Urinary bladder (tissue), 4 donors: Measurements from ENCODE around the gene AMDHD2. TPM values are rescaled to one million over a fixed set of nuclear protein-coding genes. Genes with fewer than 3 reads are reported as not detected.
"Not testable (repeated sequence)": the region's sequence is repeated elsewhere in the genome, so short reads cannot be mapped to it uniquely, and the experiment has no call there.

ENCODE experiments used
- DNase-seq: peaks from one replicate; pipeline ENCODE4 v3.0.0-alpha.2; 2015; ENCODE audit errors: extremely low spot score
- H3K27ac ChIP-seq: one replicate; pipeline ENCODE4 v1.5.1; 2013; ENCODE audit warnings: low read depth, mild to moderate bottlenecking, moderate library complexity
- H3K36me3 ChIP-seq: one replicate; pipeline ENCODE4 v1.6.1; 2013; ENCODE audit warnings: mild to moderate bottlenecking, moderate library complexity; ENCODE audit not compliant: insufficient read depth
- H3K4me1 ChIP-seq: one replicate; pipeline ENCODE4 v1.6.1; 2013; ENCODE audit warnings: mild to moderate bottlenecking, moderate library complexity; ENCODE audit not compliant: insufficient read depth
- H3K4me3 ChIP-seq: one replicate; pipeline ENCODE4 v1.5.1; 2013; ENCODE audit warnings: low read depth, low read length
- WGBS: extraction: QIAGEN DNeasy Blood & Tissue Kit; methylation state at CpG from one replicate; pipeline ENCODE4 v1.1.7; 2013; 5-methylcytosine and 5-hydroxymethylcytosine counted together
- polyA plus RNA-seq: library from polyadenylated mRNA; stranded (reverse); fragments of 200-250 nt; gene quantifications from one replicate; pipeline ENCODE4 v1.2.3, GENCODE V29; 2013
- total RNA-seq: library from RNA; depleted of rRNA; stranded (reverse); fragments of >200 nt; gene quantifications from one replicate; pipeline ENCODE4 v1.2.3, GENCODE V29; 2014
- donor health status: healthy with polysubstance abuse.
- donor health status: healthy.

Gene AMDHD2
- total and polyA plus RNA-seq, 2 donors: 16.4 to 40.2 TPM

DNA sequence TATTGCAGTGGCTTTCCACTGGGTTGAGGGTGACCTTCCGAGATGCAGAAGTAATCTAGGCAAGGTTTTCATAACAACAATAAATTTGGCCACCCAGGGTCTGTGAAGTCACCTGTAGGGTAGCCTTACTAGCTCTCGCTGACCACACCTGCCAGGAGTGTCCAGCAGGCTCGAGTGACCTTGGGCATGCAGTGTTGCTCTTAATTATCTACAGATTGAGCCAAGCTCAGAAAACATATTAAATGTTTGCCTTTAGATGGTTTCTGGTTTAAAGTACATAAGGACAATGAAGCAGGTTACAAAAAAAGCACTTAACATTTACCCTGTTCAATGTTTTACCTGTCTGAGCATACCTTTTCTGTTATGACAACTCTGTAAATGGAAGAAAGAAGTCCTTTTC is 43.4 kb upstream of the AMDHD2 start:
- no peak overlapping the region for H3K27ac ChIP-seq
- no peak for DNase-seq
- no peaks in the 10 kb centered on the region for H3K4me1 ChIP-seq
- no peaks in the 10 kb centered on the region for H3K36me3 ChIP-seq
- 86% methylated on average over 3 of the region's 3 CpGs for whole genome bisulfite sequencing
- H3K4me3 ChIP-seq: no peak overlapping the region

DNA sequence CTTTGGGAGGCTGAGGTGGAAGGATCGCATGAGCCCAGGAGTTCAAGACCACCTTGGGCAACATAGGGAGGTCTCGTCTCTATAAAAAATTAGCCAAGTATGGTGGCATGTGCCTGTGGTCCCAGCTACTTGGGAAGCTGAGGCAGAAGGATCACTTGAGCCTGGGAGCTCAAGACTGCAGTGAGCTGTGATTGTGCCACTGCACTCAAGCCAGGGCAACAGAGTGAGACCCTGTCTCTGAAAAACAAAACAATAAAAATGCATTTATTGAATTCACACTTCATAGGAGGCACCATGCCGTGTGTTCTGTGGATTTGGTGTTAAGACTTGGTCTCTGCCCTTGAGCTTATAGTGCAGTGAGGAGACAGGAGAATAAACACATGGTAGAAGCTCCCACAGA is 42.8 kb upstream of the AMDHD2 start:
- no peak for DNase-seq
- no peaks in the 10 kb centered on the region for H3K4me1 ChIP-seq
- whole genome bisulfite sequencing: 94% methylated on average over 3 of the region's 3 CpGs
- H3K4me3 ChIP-seq: no peak overlapping the region
- no peak overlapping the region for H3K27ac ChIP-seq
- H3K36me3 ChIP-seq: no peaks in the 10 kb centered on the region

DNA sequence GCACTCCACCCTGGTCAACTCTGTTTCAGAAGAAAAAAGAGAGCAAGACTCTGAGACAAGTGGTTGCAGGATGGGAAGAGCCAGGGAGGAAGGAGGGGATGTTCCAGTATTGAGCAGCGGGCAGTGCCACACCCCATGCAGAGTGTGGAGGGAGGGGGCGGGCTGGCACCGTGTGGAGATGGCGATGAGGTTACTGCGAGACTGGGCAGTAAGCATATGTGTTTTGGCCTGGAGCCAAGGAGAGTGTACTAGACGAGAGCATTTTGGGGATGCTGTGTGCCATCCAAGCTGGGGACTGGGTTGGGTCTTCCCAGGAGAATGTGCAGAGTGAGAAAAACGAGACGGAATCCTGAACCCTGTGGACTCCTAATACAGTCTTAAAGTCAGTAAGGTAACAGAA is 41.9 kb upstream of the AMDHD2 start:
- H3K27ac ChIP-seq: no peak overlapping the region
- no peak for DNase-seq
- WGBS: 73% methylated on average over 8 of the region's 8 CpGs

DNA sequence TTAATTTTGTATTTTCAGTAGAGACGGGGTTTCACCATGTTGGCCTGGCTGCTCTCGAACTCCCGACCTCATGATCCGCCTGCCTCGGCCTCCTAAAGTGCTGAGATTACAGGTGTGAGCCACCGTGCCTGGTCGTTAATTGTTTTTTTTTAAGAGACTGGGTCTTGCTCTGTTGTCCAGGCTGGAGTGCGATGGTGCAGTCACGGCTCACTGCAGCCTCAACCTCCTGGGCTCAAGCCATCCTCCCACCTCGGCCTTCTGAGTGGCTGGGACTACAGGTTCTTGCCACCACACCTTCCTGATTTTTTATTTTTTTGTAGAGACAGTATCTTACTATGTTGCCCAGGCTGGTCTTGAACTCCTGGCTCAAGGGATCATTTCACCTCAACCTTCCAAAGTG is 40.2 kb upstream of the AMDHD2 start:
- H3K4me1 ChIP-seq, H3K36me3 ChIP-seq, DNase-seq, H3K27ac ChIP-seq, H3K4me3 ChIP-seq: not testable (repeated sequence)
- WGBS: 93% methylated on average over 10 of the region's 10 CpGs

More for the DNA sequence above, 41.9 kb upstream of the AMDHD2 start:
- Histone ChIP-seq H3K4me1 (no peaks in the 10 kb centered on the region), H3K4me3 (no peak overlapping the region), H3K36me3 (no peaks in the 10 kb centered on the region)

DNA sequence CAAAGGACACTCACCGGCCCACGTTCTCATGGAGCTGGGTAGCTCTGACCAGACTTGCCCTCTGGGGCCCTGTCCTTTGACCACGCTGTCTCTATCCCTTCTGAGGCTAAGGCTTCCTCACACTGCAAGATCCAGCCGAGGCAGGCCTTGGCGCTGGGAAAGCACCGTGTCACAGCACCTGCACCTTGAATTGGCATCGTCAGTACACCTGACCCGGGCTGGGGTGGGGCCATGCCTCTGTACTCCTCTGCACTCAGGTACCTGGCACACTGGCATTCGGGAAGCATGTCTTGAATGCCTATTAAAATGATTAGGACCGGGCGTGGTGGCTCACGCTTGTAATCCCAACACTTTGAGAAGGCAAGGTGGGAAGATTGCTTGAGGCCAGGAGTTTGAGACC is 39.2 kb upstream of the AMDHD2 start:
- Histone ChIP-seq H3K36me3 (no peaks in the 10 kb centered on the region), H3K4me3 (no peak overlapping the region), H3K27ac (no peak overlapping the region), H3K4me1 (no peaks in the 10 kb centered on the region)
- WGBS: 87% methylated on average over 12 of the region's 12 CpGs
- no peak for DNase-seq

DNA sequence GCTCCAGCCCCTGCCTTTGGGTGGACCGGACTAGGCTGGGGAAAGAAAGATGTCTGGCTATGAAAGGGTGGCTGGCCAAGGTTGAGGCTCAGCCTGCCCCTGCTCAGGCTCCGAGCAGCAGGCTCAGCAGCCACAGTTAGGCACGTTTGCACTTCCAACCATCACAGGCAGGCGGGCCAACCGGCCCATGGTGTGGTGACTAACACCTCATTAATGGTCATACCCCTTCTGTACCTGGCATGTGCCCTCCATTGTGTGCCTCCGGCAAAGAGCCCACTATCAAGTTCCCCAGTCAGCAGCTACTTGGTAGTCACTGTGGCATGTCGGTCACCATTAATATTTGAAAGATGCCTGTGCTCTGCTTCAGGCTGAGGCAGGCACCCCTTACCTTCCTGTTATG is 38.5 kb upstream of the AMDHD2 start:
- WGBS: 73% methylated on average over 7 of the region's 7 CpGs
- no peak overlapping the region for H3K4me3 ChIP-seq
- DNase-seq: no peak
- H3K27ac ChIP-seq: no peak overlapping the region
- no peaks in the 10 kb centered on the region for H3K4me1 ChIP-seq
- H3K36me3 ChIP-seq: no peaks in the 10 kb centered on the region

DNA sequence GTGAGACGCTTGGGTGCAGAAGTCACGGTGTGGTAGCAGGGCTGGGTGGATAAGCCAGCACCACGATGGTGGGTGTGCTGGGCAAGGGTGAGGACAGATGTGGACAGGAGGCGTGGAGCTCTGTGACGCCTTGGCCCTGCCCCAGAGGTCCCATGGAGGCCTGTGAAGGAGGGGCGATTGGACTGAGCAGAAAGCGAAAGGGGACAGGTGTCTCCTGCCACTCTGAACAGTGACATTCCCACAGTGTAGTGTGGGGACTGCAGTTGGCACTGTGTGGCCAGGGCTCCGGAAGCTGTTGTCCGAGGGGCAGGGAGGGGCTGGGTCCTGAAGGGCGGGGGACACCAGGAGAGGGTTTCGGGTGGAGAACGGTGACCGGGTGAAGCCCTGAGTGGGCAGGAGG is 37.9 kb upstream of the AMDHD2 start:
- 57% methylated on average over 13 of the region's 13 CpGs for WGBS
- H3K27ac ChIP-seq: no peak overlapping the region
- no peaks in the 10 kb centered on the region for H3K4me1 ChIP-seq
- no peaks in the 10 kb centered on the region for H3K36me3 ChIP-seq
- no peak overlapping the region for H3K4me3 ChIP-seq
- no peak for DNase-seq

DNA sequence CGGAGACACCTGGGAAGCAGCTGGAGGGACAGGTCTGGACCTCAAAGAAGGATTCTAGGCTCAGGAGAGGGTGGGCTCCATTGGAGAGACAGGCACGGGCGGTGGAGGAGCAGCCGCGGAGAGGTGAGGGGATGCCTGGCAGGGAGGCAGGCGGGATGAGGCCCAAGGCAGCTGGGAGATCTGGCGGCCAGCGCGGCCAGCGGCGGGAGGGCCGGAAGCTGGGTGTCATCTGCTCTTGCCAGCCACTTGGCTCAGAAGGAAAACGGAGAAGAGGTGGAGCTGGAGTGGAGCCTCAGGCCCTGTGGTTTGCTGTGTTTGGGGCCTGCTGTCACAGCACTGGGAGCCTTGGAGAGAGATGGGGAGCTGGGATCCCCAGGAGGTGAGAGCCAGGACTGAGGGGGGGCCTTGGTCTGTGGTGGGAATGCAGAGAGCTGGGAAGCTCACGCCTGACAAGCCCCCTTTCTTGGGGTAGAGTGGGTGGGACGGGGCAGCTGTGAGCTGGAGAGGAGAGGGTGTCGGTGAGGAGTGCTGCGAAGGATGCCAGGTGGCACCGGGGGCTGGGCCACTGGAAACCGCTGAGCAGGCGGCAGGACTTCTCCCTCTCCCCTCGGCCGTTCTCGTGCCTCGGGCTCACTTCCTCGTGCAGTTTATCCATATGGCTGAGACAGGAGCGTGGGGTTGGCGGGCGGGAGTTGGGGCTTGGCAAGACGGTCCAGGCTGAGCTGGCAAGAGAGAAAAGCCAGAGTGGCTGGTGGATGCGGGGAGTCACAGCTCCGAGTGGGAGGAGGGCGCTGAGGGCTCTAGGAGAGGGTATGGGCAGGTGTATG is 37.2 kb upstream of the AMDHD2 start:
- 20% methylated on average over 32 of the region's 32 CpGs for WGBS
- DNase-seq: no peak
- H3K4me3 ChIP-seq: no peak overlapping the region
- no peaks in the 10 kb centered on the region for H3K36me3 ChIP-seq
- no peak overlapping the region for H3K27ac ChIP-seq
- H3K4me1 ChIP-seq: no peaks in the 10 kb centered on the region

DNA sequence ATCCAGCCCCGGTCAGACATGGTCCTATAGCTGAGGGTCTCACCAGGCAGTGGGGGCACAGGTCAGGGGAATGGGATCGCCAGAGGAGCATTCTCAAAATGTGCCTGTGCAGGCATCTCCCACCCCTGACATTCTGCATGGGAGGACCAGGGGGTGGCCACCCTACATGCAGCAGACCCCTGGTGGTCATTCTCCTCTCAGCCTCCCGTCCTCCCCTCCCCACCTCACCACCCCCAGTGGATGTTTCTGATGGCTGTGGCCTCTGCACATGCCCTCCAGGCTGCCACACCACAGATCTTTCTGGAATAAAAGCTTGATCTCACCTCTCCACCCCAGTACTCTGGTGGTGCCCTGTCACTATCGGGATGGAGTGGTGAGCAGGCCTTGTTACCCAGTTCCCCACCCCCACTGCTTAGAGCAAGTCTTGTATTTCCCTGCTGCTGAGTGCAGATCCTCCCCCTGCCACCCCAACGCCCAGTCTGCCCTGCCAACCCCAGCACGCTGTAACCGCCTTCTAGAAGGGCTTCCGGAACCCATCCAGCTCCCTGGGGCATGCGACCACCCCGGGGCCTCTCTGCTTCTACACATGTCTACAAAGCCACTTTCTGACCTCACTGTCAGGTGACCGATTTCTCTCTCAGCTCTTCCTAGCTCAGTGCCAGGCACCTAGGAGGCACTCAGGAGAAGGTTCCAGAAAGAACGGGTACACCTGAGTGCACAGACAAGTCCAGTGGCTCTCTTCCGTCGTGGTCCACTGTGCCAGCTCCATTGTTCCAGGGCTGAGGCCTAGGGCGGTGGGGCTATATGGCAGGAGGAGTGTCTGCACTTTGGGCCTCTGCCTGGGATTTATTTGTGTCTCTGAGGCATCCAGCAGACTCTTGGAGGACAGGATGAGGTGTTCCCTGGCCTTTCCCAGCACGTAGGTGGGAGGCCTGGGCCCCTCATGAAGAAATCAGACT is 36.0 kb upstream of the AMDHD2 start:
- DNase-seq: no peak
- Histone ChIP-seq H3K4me1 (no peaks in the 10 kb centered on the region), H3K27ac (no peak overlapping the region), H3K36me3 (no peaks in the 10 kb centered on the region), H3K4me3 (no peak overlapping the region)
- 87% methylated on average over 16 of the region's 16 CpGs for WGBS

DNA sequence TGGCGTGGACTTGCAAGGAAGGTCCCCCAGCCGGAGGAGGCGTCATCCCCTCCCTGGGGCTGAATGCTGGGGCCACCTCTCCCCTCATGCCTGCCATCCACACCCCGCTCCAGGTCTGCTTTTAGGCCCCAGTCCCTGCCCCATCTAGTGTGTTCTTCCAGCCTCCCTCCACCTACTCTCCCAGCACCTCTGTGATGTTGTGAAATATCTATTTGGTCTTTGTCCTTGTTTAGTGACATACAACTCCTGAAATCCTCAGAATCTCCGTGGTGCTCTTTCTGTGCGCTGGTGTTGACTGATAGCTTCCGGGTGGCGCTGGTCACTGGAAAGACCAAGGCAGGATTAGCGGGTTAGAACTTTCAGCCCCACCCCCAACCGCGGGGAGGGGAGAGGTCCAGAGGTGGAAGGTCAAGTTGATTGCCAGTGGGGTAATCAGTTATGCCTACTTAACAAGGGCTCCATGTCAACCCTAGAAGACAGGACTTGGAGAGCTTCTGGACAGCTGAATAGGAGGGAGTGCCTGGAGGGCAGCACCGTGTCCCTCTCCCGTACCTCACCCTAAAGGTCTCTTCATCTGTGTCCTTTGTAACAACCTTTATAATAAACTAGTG is 35.2 kb upstream of the AMDHD2 start:
- Histone ChIP-seq H3K27ac (no peak overlapping the region), H3K4me3 (no peak overlapping the region), H3K4me1 (no peaks in the 10 kb centered on the region), H3K36me3 (no peaks in the 10 kb centered on the region)
- DNase-seq: no peak
- WGBS: 86% methylated on average over 13 of the region's 13 CpGs

DNA sequence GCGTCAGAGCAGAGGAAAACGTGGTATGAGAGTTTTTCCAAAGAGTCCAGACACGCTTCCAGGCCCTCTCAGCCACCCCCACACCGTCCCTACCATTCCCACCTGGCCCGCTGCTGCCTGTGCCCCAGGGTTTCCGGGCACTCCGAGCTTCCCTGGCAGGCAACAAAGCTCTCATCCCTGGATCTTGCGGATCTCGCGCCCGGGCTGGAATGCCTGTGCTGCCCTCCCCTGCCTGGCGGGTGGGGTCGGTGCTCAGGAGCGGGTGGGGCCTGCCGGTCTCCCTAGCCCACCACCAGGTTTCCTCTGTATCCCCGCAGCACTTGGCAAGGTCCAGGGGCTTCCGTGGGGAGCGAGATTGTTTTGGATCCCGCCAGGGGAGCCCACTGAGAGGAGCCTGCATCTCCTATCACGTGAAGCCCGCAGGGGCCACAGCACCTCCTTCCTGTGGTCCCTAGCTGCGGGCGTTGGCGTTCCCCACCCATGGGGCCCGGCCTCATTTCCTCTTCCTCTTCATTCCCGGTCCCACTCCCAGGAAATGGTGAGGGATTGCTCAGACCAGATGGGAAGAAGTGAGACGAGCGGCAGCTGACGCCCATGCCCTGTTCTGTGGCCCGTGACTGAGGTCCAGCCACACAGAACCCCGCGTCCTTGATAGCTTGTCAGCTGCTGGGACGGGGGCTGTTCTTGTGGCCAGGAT is 34.2 kb upstream of the AMDHD2 start:
- no peaks in the 10 kb centered on the region for H3K4me1 ChIP-seq
- H3K36me3 ChIP-seq: no peaks in the 10 kb centered on the region
- H3K27ac ChIP-seq: no peak overlapping the region
- WGBS: 83% methylated on average over 33 of the region's 33 CpGs
- no peak overlapping the region for H3K4me3 ChIP-seq
- no peak for DNase-seq

DNA sequence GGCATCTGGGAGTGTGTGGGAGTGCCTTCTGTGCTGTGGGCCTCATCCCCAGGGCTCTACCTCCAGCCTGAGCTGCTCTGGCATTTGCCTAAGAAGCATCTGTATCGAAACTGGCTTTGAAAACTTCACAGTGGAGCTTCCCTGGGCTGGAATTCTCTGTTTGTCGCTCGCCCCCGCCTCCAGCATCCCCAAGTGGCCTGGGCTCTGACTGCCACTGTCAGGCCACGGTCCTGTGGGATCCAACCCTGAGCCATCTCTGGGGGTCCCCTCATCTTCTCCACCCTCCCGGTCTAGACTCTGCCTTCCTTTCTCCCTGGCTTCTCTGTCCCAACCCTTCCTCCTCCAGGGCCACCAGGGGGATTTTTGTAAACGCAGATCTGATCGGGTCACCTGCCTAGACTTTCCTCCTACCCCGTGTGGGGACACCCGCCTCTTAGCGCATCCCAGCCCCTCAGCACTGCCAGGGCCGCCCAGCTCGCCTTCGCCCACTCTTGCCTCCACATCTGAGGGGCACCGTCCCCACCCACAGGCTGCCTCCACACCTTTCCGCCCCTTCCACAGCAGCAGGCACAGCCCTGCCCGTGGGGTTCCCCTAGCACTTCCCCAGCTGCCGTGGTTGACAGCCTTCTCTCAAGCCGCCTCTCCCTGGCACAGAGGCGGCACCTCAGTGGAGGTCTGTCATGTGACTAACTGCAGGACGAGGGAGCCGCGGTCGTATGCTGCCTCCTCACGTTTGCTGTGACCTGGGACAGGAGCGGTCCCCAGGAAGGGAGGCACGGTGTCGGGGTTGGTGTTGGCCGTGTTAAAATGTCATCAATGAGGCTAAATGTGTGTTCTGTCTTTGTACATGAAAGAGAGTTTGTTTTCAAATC is 33.3 kb upstream of the AMDHD2 start:
- H3K4me1 ChIP-seq: no peaks in the 10 kb centered on the region
- no peak for DNase-seq

More for the DNA sequence above, 33.3 kb upstream of the AMDHD2 start:
- H3K27ac ChIP-seq: no peak overlapping the region
- H3K36me3 ChIP-seq: no peaks in the 10 kb centered on the region
- WGBS: 69% methylated on average over 29 of the region's 29 CpGs
- no peak overlapping the region for H3K4me3 ChIP-seq
